IPS-NIHi7 (cell line): ENCODE measurements around the gene ETS1.

Experiments
- DNase-seq: peaks from one replicate; pipeline ENCODE4 v3.0.0; 2012; ENCODE audit warnings: mixed read lengths; ENCODE audit errors: extremely low spot score

ETS1 gene

GRCh38 chr11:128567130-128567529 lies 20.2 kb downstream of the ETS1 start:
- no peak for DNase-seq

DNA sequence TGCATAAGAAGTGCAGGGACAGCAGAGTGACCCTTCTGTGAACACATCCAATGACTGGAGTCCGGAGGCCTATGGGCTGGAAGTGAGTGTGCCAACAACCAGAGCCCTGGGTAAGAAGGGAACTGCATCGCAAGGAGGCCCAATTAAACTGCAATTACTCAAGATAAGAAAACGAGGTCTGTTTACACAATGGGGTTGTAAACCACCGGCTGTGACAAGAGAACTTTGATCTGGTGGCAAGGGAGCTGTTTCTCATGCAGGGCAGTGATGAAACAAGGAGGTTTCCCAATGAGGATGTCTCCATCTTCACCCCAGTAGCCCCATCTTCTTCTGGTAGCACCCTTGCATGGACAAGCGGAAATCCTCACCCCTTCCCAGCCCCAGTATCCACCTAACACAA lies 21.5 kb downstream of the ETS1 start:
- peak; percentile 13 for DNase-seq

- DNase-seq = no peak
Measured at GRCh38 chr11:128564642-128565245, 22.6 kb downstream of the ETS1 start.

- no peak for DNase-seq
Measured at GRCh38 chr11:128563942-128564641, 23.3 kb downstream of the ETS1 start.

- DNase-seq = no peak
Measured at GRCh38 chr11:128563308-128563707, 24.1 kb downstream of the ETS1 start.

DNA sequence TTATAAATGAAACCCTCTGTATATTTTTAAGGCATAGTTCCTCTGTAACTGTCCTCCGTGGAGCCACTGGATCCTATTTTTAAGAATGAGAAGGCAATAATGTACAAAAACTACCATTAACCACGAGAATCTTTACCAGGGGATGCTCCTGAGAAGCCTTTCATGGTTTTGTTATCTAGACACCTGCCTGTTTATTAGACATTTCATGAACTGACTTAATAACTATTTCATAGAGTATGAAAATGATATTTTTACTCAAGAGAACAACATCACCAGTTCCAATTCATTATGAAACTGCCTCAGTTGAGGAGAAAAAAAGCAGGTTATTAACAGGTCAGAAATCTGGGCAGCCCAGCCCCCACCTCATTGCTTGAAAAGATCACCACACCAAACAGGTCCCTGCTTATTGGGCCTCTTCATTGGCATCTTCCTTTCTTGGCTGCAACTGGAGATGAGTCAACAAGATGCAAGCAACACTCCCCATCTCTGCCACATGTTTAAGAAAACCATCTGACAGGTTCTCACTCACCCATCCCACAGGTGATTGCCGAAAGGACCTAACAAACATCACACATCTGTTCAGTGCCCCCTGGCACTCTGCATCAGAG lies 27.8 kb downstream of the ETS1 start:
- DNase-seq = no peak

- peak; percentile 66 for DNase-seq
Measured at GRCh38 chr11:128555606-128556005, 31.8 kb downstream of the ETS1 start.

DNA sequence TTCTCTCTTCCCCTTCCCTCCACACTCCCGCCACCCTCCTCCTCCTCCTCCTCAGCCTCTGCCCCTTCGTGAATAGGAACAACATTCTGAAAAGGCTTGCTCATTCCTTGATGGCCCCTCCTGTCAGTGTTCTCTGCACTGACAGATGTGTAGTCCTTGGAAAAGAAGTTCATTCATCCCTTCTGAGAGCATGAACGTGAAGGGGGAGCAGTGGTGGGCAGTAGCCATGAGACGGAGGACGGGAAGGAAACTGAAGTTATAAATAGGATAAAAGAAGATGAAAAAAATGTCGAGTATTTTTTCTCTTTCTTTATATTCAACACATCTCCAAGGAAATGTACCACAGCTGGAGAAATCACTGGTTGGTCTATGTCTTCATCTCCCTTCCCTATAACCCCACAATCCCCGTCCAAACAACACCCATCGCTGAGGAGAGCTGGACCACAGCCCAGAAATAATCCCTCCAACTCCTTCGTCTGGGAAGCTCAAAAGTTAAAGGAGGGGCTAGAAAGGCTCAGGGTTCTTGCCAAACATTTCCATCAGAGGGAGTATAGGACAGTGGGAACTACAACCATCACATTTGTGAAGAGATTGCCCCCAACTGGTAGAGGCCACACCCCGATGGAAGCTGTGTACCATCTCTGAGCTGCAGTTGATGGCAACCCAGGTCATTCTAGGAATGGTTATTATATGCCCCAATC lies 33.5 kb downstream of the ETS1 start:
- no peak for DNase-seq

DNA sequence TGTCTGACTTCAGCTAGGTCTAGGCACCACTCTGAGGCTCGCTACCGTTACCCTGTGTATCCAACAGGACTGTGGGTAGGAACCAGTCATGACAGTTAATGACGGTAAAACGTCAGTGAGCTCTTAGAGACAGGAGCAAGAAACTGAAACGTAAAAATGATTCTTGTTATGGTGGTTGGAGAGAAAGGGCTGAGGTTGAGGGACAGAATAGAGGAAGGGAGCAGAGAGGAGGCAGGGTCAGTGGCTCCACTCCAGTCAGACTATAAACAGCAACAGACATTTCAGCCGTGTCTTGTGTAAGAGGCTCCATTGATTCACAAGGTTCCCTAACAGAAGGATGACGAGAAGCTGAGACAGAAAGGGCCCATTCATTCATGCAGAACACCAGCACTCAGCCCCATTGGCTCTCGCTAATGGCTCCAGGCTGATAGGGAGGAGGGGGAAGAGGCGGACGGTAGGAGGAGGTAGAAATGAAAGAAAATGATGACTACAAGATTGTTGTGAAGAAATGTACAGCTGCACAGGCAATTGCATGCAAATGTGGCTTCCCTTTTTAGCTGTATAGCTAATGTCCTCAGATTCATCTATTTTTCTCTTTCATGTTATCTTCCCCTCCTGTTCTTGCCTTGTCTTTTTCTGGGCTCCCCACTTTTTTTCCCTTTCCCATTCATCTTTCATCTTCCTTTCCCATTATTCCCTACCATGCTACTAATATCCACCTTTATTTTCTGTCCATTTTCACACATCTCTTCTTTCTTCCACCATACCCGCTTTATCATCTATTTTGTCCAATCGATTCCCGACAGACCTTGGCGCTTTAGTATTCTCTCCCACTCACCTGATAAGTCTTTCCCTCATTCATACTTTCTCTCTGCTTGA lies 34.3 kb downstream of the ETS1 start:
- DNase-seq = no peak

DNA sequence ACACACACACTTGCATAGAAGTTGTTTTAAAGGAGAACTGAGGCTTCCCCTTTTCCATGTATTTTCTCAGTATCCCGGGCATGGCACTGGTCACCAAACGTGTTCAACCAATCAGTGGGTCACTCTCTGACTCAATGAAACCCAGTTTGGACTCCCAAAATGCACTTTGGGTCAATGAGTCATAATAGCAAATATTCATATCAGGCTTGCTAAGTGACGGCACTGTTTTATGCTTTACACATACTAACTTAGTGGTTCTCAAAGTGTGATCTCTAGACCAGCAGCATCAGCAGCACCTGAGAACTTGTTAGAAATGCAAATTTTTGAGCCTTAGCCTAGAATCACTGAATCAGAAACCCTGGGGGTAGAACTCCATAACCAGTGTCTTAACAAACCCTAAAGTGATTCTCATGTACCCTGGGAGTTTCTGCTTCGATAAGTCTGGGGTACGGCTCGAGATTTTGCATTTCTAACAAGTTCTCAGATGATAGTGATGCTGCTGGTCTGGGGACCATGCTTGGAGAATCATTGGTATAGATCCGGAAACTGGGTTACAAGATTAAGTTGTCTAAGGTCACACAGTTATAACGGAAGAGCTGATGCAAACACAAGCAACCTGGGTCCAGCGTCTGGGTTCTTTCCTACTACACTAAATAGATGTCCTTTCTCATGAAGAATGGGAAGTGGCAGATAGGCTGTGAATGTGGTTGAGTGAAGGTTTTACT lies 35.6 kb downstream of the ETS1 start:
- DNase-seq = no peak

- no peak for DNase-seq
Measured at GRCh38 chr11:128551058-128551457, 36.3 kb downstream of the ETS1 start.

- DNase-seq = no peak
Measured at GRCh38 chr11:128550261-128550821, 37.0 kb downstream of the ETS1 start.

GRCh38 chr11:128549256-128549944 lies 38.0 kb downstream of the ETS1 start:
- DNase-seq = no peak

GRCh38 chr11:128548649-128549255 lies 38.6 kb downstream of the ETS1 start:
- peak; percentile 52 for DNase-seq

DNA sequence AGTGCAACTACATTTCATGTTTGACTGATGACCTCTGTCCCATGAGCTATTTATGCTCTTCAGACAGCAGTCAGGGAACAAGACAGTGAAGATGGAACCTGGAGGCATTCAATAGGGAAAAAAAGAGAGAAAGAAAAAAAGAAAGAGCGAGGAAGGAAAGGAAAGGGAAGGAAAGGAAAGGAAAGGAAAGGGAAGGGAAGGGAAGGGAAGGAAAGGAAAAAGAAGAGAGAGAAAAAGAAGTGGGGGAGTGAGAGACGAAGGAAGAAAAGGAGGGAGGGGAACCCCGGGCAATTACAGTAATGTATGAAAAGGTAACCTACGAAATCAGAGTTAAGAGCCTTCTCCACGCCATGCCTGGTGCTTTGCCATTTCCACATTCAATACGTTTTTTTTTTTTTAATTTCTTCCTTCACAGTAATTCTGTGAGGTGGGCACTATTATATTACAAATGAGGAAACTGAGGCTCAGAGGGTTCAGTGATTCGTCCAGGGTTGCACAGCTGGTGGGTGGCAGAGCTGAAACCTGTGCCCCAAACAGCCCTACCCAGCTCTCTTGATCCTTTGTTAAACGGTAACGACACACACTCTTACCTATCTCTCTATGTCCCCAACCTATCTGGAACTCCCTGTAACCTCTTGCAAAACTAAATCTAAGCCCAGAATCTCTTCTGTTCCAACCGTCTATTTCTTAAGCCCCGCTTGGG lies 39.3 kb downstream of the ETS1 start:
- no peak for DNase-seq

DNA sequence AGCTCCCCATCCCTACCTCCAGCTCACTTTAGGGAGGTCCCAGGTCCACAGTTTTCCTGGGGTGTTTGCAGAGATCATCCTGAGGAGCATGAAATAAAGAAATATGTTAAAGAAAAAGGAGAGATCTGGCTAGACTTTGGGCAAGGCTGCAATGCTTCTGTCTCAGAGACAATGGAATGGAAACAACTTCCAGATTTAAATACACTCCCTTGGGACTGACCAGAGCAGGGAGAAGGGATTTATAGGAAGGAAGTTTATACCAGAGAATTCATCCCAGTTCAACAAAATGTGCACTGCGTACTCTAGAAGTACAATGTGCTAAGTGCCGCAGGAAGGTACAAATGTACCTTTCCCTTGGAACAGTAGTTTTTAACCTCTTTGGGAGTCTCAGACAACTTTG lies 40.4 kb downstream of the ETS1 start:
- no peak for DNase-seq

GRCh38 chr11:128544471-128545051 lies 42.8 kb downstream of the ETS1 start:
- no peak for DNase-seq

DNA sequence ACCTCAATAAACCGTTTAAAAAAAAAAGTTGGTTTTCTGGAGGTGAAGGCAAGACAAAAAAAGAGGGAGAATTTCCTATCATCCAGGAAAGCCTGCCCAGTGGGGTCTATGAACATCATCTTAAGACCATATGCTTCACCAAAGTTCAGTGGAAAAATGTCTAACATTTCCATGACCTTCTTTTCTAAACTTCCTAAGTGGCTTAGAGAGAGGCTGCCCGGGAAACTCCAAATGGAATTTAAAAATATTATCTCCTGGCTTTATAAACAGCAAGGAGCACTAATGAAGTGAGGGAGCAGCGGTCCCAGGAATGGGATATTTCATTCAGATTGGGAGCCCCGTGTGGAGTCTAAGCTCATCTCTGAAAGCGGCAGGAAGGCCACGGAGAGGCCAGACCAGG lies 46.9 kb downstream of the ETS1 start:
- no peak for DNase-seq

DNA sequence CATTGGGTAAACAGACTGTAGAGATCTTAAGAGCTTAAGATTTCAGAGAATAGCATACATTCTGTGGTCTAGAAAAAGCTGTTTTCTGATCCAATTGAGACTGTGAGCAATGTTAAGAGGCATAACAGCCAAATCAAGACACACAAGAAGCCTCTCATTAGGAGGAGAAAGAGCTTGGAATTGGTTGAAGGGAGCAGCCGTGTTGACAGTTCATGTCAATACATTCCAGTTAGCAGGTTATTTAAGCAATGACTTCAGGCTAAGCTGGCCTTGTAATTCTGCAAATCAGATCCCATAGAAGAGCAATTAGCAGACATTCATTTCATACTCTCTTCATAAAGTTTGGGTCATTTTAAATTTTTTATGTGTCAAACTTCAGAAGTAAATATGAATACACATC lies 50.9 kb downstream of the ETS1 start:
- no peak for DNase-seq
